Measurements from ENCODE around the gene LDLRAD2. TPM values are rescaled to one million over a fixed set of nuclear protein-coding genes. Genes with fewer than 3 reads are reported as not detected.

The LDLRAD2 gene
- total and polyA plus RNA-seq, 9 of the 15 experiments (the other 6 are each of a cell fraction or from before 2014, with no cell fraction given), result 0.45 to 0.48 TPM; not detected in 7

- TF ChIP-seq MGA (IDR thresholded peaks at IDR 0.05), result 0 out of 2 replicates have a peak, but pooled peaks have one; percentile 10
- TF ChIP-seq ATF1 (CRISPR knock-in tag; IDR thresholded peaks at IDR 0.05), result no peak
- no peak for TF ChIP-seq ATF1 (tag; IDR thresholded peaks at IDR 0.05)
- no peak for TF ChIP-seq ZBTB12 (CRISPR knock-in tag; IDR thresholded peaks at IDR 0.05)
- no peak for TF ChIP-seq GABPB2 (CRISPR knock-in tag; conservative IDR thresholded peaks at IDR 0.05)
These were observed 36.0 kb upstream of the LDLRAD2 start (continued) for GRCh38 chr1:21775985-21776562.

Measured in K562 (cell line).